ENCODE data around the gene BCLAF1. TPM values are rescaled to one million over a fixed set of nuclear protein-coding genes. Genes with fewer than 3 reads are reported as not detected.

The BCLAF1 gene
- total RNA-seq, 6 donors from 2014 or later, result 88.3 to 267 (median 96.6) TPM

GRCh38 chr6:136331461-136331860 is 41.8 kb upstream of the BCLAF1 start:
- DNase-seq, result no peak
- no peak overlapping the region for H3K27ac ChIP-seq
- no peaks in the 10 kb centered on the region for H3K36me3 ChIP-seq
- no peaks in the 10 kb centered on the region for H3K27me3 ChIP-seq
- 79 to 81% methylated on average over 1 of the region's 1 CpG for WGBS, 2 donors
- no peaks in the 10 kb centered on the region for H3K9me3 ChIP-seq
- TF ChIP-seq CTCF (IDR thresholded peaks at IDR 0.05), result no peak
- no peak for TF ChIP-seq POLR2A (IDR thresholded peaks at IDR 0.05)
- no peak for TF ChIP-seq POLR2AphosphoS5 (IDR thresholded peaks at IDR 0.05)
- no peak for TF ChIP-seq EP300 (IDR thresholded peaks at IDR 0.05)
- no peak overlapping the region for H3K4me3 ChIP-seq
- H3K4me1 ChIP-seq, result no peaks in the 10 kb centered on the region
- no peak for ATAC-seq (ENCODE audit: low FRiP score in 2 of 2)

- Histone ChIP-seq H3K4me1 (no peaks in the 10 kb centered on the region), H3K27me3 (no peaks in the 10 kb centered on the region), H3K27ac (no peak overlapping the region), H3K36me3 (no peaks in the 10 kb centered on the region), H3K4me3 (no peak overlapping the region), H3K9me3 (no peaks in the 10 kb centered on the region)
- ATAC-seq (ENCODE audit: low FRiP score in 2 of 2) (no peak), DNase-seq (no peak)
- 96 to 97% methylated on average over 8 of the region's 8 CpGs for WGBS, 2 donors
- TF ChIP-seq CTCF (IDR thresholded peaks at IDR 0.05) (no peak), POLR2A (IDR thresholded peaks at IDR 0.05) (no peak), EP300 (IDR thresholded peaks at IDR 0.05) (no peak)
These were observed 41.0 kb upstream of the BCLAF1 start for GRCh38 chr6:136330634-136331033.

- H3K9me3 ChIP-seq, result no peaks in the 10 kb centered on the region
- TF ChIP-seq POLR2A (IDR thresholded peaks at IDR 0.05) (no peak), CTCF (IDR thresholded peaks at IDR 0.05) (no peak), EP300 (IDR thresholded peaks at IDR 0.05) (no peak), POLR2AphosphoS5 (IDR thresholded peaks at IDR 0.05) (no peak)
- ATAC-seq (ENCODE audit: low FRiP score in 2 of 2) (no peak), DNase-seq (no peak)
- H3K4me1 ChIP-seq, result no peaks in the 10 kb centered on the region
- H3K27ac ChIP-seq, result no peak overlapping the region
- H3K36me3 ChIP-seq, result no peaks in the 10 kb centered on the region
- 62 to 66% methylated on average over 8 of the region's 8 CpGs for WGBS, 2 donors
- no peak overlapping the region for H3K4me3 ChIP-seq
- H3K27me3 ChIP-seq, result no peaks in the 10 kb centered on the region
These were observed 36.5 kb upstream of the BCLAF1 start for GRCh38 chr6:136326038-136326553.

GRCh38 chr6:136324686-136325380 is 35.2 kb upstream of the BCLAF1 start:
- Histone ChIP-seq H3K36me3 (no peaks in the 10 kb centered on the region), H3K27ac (no peak overlapping the region), H3K27me3 (no peaks in the 10 kb centered on the region), H3K9me3 (no peaks in the 10 kb centered on the region), H3K4me3 (no peak overlapping the region), H3K4me1 (no peaks in the 10 kb centered on the region)
- 76 to 77% methylated on average over 10 of the region's 10 CpGs for WGBS, 2 donors
- TF ChIP-seq POLR2AphosphoS5 (IDR thresholded peaks at IDR 0.05), result no peak
- TF ChIP-seq CTCF (IDR thresholded peaks at IDR 0.05), result no peak
- DNase-seq, result no peak
- ATAC-seq (ENCODE audit: low FRiP score in 2 of 2), result peak in 1 of 2 donors; percentile 39

All from upper lobe of left lung (tissue), 6 donors.